IPS-18c (cell line): ENCODE data around the gene ZNF597.

Experiments
- H3K4me3 ChIP-seq: 2 replicates; pipeline ENCODE4 v1.7.0; 2013; ENCODE audit warnings: low read depth, mild to moderate bottlenecking, low read length, moderate library complexity; ENCODE audit not compliant: insufficient read depth
- H3K9me3 ChIP-seq: one replicate; pipeline ENCODE4 v1.6.1; 2013; ENCODE audit warnings: mild to moderate bottlenecking, low read length, moderate library complexity; ENCODE audit not compliant: control insufficient read depth, insufficient read depth

The ZNF597 gene

DNA sequence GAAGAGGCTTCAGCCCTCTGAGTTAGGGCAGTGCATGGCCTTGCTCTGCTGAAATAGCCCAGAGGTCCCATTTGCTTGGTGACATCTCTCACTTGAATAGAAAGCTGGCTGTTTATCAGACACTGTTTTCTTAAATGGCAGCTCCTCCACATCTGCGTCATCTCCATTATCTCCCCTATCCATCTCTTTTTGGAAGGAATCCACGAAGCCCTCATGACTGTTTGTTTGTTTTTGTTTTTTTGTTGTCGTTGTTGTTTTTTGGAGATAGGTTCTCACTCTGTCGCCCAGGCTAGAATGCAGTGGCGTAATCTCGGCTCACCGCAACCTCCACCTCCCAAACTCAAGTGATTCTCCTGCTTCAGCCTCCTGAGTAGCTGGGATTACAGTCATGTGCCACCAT, 16.8 kb upstream of the ZNF597 start:
- Histone ChIP-seq H3K4me3 (no peak overlapping the region), H3K9me3 (no peaks in the 10 kb centered on the region)

DNA sequence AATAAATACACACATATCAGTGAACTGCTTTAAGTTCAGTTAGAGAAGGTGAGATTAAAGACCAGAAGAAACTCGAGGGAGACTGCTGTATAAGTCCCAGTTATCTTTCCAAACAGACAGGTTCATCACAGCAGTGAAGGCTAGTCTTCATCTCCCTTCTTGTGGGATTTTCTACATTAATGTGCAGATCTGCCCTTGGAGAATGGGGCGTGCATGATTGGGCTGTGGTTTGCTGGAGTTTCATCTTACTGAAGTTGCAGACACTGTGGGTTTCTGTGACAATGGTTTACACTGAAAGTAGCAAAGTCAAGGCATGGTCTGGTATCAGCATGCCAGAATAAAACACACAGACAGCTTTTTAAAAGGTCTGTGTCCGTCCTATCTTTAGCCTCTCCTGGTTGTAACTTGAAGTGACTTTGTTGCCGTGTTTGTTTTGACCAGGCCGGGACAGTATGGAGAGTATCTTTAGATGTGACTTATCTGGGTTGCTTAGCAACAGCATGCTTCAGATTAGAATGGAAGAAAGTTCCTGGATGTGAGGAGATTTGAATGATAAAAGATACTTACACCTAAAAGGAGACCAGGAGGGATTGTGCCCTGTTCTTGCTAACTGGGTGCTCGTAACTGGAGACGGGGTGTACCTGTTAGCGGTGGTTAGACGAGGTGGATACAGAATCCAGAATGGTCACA, 16.2 kb upstream of the ZNF597 start:
- H3K9me3 ChIP-seq: no peaks in the 10 kb centered on the region
- peak overlapping the region; percentile 15; the same call in 1 of the 2 replicates for H3K4me3 ChIP-seq

DNA sequence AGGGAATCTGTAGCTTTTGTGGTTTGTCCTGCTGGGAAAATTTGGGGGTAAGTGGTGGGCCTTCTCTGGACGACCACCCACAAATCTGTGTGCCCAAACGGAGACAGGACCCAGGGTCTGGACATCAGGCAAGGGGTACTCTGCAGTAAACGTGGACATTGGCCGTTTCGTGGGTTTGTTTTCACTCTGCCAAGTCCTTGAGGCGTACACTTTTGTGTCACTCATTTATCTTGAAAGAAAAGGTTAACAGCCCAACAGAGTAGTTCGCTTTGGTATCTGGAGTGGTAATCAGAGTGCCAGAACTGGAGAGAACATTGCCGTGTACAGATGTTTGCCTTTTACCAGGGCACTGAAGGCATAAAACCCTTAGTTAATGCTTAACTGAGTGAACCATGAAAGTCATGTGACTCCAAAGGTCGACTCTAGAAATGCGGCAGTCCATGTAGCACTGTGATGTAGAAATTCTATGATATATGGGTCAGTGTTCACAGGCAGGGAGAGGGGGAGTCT, 15.6 kb upstream of the ZNF597 start:
- Histone ChIP-seq H3K9me3 (no peaks in the 10 kb centered on the region), H3K4me3 (peak overlapping the region; percentile 85)

DNA sequence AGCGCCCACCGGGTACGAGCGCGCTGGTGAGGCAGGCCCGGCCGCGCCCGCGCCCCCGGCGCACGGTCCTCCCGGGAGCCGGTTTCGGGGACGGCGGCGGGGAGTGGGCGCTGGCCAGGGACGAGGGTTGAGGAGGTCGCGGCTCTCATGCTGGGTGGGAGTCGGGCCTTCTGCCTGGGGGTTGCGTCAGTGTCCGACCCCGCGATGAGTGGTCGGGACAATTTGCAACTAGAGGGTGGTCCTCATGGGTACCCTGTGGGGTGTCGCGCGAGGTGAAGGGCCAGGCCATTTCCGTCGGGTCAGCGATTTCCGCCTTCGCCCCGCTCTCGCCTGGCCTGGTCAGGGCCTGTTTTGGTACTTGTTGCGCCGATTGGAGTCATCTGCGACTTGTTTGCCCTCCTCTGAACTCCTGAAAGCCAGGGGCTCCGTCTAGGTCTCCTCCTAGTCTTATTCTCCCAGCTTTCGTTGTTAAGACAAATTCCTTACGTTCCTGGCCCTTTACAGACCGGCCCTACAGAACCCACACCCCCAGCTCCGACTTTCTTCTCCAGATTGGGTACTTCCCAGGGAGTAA, 15.1 kb upstream of the ZNF597 start:
- Histone ChIP-seq H3K9me3 (no peaks in the 10 kb centered on the region), H3K4me3 (peak overlapping the region; percentile 85)

- Histone ChIP-seq H3K4me3 (peak overlapping the region; percentile 85), H3K9me3 (no peaks in the 10 kb centered on the region)
Measured at GRCh38 chr16:3457434-3458252, 14.3 kb upstream of the ZNF597 start.

GRCh38 chr16:3454631-3455147, 11.4 kb upstream of the ZNF597 start:
- no peak overlapping the region for H3K4me3 ChIP-seq
- H3K9me3 ChIP-seq: no peaks in the 10 kb centered on the region

DNA sequence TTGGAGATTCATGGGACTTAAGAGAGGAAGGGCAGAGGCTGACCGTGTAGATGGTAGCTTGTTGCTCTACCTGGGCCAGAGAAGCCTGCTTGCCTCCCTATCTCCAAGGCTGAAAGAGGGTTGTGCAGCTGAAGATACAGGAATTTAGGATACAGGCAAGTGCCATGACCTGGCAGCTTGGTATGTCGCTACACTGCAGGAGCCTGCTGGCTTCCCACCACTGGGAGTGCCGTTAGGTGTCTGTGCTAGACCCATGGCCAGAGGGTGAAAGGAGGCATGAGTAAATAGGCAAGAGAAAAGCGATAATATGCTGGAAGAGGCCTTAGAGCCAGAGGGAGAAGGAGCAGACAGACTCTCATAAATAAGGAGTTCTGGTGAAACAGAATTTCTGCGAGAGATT, 10.8 kb upstream of the ZNF597 start:
- Histone ChIP-seq H3K4me3 (no peak overlapping the region), H3K9me3 (no peaks in the 10 kb centered on the region)

- Histone ChIP-seq H3K9me3 (no peaks in the 10 kb centered on the region), H3K4me3 (peak overlapping the region; percentile 52)
Measured at GRCh38 chr16:3444032-3444388, 706 bp upstream of the ZNF597 start.

- H3K4me3 ChIP-seq: no peak overlapping the region
Measured at GRCh38 chr16:3439637-3440036, 3.7 kb downstream of the ZNF597 start.

GRCh38 chr16:3434373-3434772, 8.9 kb downstream of the ZNF597 start:
- no peak overlapping the region for H3K4me3 ChIP-seq
- H3K9me3 ChIP-seq: no peaks in the 10 kb centered on the region

More at GRCh38 chr16:3439637-3440036, 3.7 kb downstream of the ZNF597 start:
- H3K9me3 ChIP-seq: no peaks in the 10 kb centered on the region

DNA sequence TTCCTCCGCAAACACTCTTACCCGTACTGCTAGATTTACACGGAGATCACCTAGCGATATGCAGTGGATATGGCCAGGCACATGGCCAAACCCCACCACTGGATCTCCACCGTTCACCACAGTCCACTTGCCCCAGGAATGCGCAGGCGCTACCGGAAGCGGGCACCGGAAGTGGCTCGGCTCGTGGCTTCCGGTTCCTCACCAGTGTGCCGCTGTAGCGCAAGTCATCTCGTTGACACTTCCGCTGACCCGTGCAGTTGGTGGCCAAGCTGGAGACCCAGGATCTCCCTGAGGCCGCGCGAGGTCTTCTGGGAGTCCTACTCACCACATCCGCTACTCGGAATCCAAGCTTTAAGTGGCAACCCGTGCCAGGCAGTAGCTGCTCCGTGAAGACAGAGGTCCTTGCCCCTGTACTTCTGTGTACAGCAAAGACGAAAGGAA, 11.5 kb downstream of the ZNF597 start:
- H3K4me3 ChIP-seq: no peak overlapping the region

DNA sequence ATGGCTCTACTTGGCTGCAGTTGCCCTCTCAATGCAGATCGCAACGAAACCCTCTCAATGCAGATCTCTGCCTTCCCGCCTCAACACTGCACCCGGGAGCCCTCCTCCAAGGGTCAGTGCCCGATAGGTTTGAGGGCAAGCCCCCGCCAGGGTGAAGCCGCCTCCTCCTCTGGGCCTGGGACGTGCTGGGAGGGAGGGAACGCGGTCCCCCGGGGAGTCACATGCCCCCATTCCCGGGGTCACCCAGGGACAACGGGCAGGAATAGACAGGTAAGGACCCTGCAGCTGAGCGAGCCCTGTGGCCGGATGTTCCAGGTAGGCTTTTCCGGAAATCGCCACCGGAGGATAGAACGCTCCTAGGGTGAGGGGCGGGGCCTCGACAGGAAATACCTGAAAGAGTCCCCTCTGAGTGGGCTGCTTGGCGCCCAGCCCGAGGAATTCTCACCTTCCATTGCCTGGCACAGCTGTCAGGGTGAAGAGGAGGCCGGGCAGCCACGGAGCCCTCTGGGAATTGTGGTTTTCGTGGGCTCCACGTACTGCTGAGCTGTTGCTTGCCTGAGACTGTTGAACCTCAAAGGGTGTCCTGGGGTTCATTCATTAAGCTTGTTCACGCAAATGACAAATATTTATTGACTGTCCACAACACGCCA, 29.4 kb downstream of the ZNF597 start:
- Histone ChIP-seq H3K4me3 (0 out of 2 replicates have a peak overlapping the region, but pooled peaks have one; percentile 22), H3K9me3 (peaks cover 17% of the 10 kb centered on the region)

More for the DNA sequence above, 11.5 kb downstream of the ZNF597 start:
- no peaks in the 10 kb centered on the region for H3K9me3 ChIP-seq

- peaks cover 30% of the 10 kb centered on the region for H3K9me3 ChIP-seq
- H3K4me3 ChIP-seq: no peak overlapping the region; the same call in 1 of the 2 replicates
Measured at GRCh38 chr16:3408561-3409197, 34.6 kb downstream of the ZNF597 start.

DNA sequence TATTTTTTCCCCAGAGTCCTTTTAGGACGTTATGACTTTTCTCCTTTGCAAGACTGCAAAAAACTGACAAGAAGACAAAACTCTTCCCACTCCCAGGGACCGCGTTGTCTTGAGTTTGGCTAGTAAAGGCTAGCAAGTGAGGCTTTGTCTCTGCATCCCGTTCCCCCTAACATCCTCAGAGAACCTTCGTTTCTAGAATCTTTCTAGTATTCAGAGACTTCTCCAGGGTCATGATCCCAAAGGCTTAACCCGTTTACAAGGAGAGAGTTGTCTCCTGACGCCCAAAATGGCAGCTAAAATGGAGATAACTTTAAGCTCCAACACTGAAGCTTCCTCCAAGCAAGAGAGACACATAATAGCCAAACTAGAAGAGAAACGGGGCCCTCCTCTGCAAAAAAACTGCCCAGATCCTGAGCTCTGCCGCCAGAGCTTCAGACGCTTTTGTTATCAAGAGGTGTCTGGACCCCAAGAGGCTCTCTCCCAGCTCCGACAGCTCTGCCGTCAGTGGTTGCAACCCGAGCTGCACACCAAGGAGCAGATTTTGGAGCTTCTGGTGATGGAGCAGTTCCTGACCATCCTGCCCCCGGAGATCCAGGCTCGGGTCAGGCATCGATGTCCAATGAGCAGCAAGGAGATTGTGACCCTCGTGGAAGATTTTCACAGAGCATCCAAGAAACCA, 41.4 kb downstream of the ZNF597 start:
- Histone ChIP-seq H3K4me3 (peak overlapping the region; percentile 93), H3K9me3 (peaks cover 5% of the 10 kb centered on the region)

DNA sequence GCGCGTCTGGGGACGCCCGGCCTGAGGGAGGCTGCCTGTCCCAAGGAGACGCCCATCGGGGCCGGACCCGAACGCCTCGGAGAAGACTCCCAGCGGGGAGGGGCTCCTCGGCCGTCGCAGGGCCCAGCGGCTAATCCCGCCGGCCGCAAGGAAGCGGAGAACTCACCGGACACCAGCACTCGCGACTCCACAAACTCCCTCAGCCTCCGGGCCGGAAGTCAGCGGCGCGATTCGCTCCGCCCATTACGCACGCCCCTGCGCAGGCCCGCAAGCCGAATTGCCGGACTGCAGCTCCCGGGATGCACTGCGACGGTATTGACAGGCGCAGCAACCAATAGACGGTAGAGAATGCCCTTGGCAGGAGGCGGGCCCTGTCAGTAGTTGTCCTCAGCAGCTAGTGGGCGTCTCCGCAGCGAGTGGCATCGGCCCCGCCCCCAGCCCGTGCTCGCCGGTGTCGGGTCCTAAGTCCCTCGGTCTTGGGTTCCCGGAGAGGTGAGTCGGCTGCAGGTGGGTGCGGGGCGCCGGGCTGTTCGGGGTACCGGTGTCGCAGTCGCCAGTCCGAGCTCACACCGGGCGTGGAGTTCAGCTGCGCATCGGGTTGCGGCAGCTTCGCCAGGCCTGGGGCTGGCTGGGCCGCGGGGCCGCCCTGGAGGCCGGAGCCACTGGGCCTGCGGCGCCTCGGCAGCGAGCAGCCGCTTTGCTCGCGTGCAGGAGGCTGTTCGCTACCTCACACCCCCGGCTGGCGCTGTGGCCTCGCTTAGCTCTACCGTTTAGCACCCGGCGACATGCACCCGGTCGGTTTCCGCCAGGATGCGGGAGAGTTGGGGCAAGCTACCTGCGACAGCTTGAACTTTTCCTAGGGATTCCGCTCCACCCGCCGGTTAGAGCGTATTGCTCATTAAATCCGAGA, 42.3 kb downstream of the ZNF597 start, which contains the start of the genes ZNF174 and ZSCAN32:
Gene ZNF174, plus strand, starts transcription at position 437 of the 910 bp plus-strand sequence. CDS start 790 bp downstream, outside the sequence.
Gene ZSCAN32, minus strand, starts transcription at position 226 of the 910 bp plus-strand sequence. CDS start 3,447 bp downstream, outside the sequence.
- Histone ChIP-seq H3K9me3 (peaks cover 5% of the 10 kb centered on the region), H3K4me3 (peak within 1 kb of the TSS; percentile 93)
